HG03135 (cell line): ENCODE results near the gene OVCH2.

Experiments used
- ATAC-seq: cut with Tn5 transposase; IDR thresholded peaks from one replicate; pipeline ENCODE4 v1.9.1; 2021; ENCODE audit warnings: mild to moderate bottlenecking, moderate library complexity; ENCODE audit not compliant: unreplicated experiment

Gene OVCH2

DNA sequence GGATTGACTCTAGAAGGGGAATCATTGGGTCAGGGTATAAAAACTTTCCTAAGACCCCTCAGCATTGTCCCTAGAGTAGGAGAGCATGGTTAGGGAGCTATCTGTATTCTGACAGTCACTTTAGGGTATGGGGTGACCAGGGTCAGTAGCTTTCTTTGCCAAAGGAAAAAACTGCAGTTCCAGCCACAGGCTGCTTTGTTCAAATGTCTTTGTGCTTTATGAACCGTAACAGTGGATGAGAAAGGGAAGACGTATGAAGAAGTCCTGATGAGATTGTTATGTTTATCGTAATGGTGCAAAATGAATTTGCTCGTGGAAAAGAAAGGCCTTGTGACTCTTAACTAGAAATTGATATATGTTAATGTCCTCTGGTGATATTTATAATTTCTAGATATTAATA, 63.0 kb downstream of the OVCH2 start:
- ATAC-seq = no peak

DNA sequence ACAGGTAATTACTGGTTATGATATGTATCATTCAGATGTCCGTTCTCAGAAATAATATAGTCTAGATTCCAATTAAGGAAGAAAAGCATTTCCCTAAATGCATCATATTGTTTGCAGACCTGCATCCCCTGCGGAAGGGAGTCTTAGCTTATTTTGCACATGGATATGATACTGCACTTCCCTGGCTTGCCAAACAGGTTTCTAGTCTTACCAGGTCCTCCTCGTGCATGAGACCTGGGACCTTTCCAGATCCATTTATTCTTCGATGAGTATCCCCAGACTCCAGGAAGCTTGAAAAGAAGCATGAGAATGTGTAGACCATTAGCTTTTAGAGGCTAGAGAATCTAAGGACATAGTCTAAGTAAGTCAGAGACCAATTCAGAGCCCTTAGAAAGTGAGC, 63.5 kb downstream of the OVCH2 start:
- ATAC-seq = no peak

DNA sequence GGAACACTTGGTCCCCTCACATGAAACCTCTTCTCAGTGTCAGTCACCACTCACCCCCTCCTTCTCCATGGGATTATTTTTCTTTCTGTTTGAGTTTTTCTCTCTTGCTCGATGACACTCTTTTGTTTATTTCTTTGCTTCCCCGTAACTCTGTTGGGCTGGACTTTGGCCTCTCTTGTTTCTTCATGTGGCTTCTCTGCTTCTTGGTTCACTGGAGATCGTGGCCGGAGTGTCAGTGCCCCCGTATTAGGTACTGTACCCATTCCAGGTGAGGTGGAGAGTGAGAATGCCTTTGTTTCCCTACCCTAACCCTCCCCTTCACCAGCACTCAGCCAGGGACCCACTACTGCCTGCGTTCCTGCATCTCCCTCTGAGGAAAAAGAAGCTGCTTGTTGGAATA, 65.5 kb downstream of the OVCH2 start:
- ATAC-seq = no peak

DNA sequence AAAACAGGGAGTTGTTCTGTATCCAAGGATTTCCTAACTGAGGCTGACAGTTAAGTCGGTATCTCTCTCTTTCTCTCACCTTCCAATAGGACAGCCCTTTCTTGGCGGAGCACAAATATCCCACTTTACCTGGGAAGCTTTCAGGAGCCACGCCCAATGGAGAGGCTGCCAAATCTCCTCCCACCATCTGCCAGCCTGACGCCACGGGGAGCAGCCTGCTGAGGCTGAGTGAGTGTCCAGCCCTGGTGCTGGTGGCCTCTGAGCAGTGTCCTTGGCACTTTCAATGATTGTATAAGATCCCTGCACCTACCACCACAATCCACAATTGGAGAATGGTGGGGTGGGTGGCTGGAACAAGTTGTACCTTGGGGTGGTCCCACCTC, 66.6 kb downstream of the OVCH2 start:
- ATAC-seq = no peak
